Measurements from ENCODE around the gene NUP43.
A peak's percentile ranks its signal among the peaks of the same experiment; 100 is the strongest.
"Not testable (repeated sequence)": the region's sequence is repeated elsewhere in the genome, so short reads cannot be mapped to it uniquely, and the experiment has no call there.

Gene NUP43

GRCh38 chr6:149745252-149745651 is 1.1 kb downstream of the NUP43 start:
- DNase-seq: not testable (repeated sequence)

DNA sequence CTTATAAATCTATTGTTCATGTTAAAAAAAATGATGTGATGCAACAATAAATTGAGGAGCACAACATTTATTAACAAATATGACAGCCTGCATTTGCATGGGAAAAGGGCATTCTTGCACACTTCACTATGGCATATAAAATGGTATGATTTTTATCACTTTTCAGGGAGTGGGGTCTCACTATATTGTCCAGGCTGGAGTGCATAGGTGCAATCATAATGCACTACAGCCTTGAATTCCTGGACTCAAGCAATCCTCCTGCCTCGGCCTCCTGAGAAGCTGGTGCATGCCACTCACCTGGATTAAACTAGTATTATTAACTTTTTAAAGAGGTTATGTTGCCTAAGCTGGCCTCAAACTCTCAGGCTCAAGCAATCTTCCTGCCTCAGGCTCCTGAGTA is 11.4 kb downstream of the NUP43 start:
- DNase-seq: no peak

- DNase-seq: no peak
Measured at GRCh38 chr6:149733089-149733720, 13.1 kb downstream of the NUP43 start.

DNA sequence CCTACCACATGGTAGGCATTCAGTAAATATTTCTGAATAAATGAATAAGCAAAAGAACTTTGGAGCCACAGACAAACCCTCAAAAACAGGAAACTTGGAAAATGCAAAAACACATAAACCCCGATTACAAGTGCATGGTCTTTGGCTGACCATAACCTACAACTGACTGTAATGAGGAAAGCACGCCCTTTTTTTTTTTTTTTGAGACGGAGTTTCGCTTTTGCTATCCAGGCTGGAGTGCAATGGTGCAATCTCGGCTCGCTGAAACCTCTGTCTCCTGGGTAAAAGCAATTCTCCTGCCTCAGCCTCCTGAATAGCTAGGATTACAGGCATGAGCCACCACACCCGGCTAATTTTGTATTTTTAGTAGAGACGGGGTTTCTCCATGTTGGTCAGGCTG is 16.5 kb downstream of the NUP43 start:
- no peak for DNase-seq

GRCh38 chr6:149728499-149729234 is 17.7 kb downstream of the NUP43 start:
- no peak for DNase-seq

DNA sequence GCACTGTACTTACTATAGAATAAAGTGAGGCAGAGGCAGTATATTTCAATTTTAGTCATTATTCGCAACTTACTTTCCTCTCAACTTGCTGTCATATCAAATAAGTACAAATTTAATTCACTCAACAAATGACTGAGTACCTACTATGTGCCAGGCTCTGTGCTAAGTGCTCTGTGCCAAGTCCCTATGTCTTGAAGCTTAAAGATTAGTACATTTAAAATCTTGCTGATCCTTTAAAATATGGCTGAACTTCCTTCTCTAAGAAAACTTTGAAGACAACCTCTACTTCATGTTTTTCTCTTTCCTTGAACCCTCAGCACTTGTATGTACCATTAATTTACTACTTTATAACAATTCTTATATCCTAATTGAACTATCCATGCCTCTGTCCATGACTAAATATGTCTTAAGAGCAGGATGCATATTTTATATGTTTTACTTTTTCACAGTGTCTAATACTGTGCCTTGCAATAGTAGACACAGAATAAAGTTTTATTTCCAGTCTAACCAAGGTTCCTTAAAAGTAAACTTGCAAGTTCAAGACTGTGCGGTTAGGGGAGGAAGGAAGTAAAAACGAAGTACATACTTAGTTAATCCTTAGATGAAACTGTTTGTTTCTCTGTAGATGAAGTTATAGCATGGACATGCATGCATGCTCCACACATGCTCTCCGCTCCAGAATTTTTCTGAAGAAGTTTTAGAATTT is 18.4 kb downstream of the NUP43 start:
- DNase-seq: no peak

DNA sequence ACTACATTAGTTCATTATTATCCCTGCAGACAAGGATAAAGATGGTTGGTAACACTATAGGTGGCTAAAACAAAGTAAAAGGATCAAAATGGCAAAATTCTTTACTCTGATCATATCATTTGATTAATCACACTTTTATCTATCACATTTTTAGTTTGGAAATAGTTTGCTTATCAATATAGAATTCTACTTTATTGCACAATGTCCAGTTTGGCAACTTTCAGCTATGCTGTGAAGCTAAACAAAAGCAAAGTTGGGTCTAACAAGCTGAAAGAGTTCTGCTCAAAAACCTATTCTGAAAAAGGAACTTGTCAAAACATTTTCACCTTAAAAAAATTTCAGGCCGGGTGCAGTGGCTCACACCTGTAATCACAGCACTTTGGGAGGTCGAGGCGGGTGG is 20.5 kb downstream of the NUP43 start:
- DNase-seq: no peak

DNA sequence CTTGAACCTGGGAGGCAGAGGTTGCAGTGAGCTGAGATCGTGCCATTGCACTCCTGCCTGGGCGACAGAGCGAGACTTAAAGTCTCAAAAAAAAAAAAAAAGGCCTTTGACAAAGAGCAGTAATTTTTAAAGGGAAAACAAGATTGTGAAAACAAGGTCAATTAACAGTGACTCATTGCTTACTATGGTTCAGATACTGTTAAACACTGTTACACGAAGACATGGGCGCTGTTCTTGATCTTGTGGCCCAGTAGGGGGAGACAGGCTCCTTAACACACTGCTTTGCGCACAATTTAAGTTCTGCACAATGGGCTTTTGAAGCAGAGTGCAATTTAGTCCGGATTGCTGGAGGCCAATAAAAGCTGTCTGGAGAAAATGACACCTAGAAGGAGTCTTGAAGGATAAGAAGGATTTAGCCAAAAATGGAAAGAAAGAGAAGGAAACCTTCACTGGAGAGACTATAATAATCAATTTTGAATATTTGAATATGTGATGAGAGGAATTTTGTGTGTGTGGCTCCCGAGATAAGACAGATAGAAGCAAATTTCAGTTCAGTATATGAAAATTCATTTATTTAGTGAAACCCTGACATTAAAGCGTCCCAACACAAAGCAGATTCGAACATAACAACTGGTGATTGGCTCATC is 22.4 kb downstream of the NUP43 start:
- DNase-seq: peak; percentile 62

GRCh38 chr6:149723262-149723661 is 23.1 kb downstream of the NUP43 start:
- DNase-seq: no peak

- no peak for DNase-seq
Measured at GRCh38 chr6:149719531-149719930, 26.8 kb downstream of the NUP43 start.

- peak; percentile 91 for DNase-seq
Measured at GRCh38 chr6:149717588-149718458, 28.5 kb downstream of the NUP43 start, which contains the start of gene LATS1. LATS1 (minus strand) TSS chr6:149718101; CDS start chr6:149702126, 15,975 bp downstream.

- DNase-seq: no peak
Measured at GRCh38 chr6:149717255-149717587, 29.1 kb downstream of the NUP43 start.

GRCh38 chr6:149716181-149716963 is 30.0 kb downstream of the NUP43 start:
- no peak for DNase-seq

- DNase-seq: no peak
Measured at GRCh38 chr6:149714442-149714841, 31.9 kb downstream of the NUP43 start.

DNA sequence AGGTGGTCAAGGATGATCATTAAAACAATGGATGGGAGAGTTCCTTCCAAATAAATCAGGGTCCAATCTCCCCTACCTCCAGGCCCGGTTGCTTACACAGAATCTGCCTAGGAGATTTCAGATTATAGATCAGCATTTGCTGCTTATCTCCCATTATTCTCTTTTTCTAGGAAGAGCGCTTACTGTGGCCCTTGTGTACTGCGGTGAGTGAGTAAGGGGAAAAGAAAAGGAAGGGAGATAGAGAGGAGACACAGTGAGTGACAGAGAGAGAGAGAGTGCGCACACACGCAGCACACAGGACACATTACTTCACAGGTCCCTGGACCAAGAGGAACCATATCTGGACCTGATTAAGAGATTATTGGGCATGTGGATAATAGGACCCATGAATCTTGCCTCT is 34.6 kb downstream of the NUP43 start:
- no peak for DNase-seq

DNA sequence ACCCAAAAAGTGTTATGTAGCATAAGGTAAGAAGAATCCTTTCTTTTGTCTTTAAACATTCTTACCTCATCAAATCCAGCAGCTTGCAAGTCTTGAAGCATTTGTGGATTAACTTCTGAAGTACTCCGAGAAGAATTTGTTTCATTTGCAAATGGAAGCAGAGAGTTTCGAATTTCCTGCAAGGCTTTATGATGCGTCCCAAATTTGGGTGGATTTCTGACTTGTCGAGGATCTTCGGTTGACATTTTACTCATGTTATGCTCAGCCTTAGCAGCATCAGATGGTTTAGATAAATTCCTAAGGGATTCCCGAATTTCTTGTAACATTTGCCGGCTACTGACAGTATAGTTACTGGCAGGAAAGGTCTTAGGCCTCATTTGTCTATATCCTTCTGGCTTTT is 44.6 kb downstream of the NUP43 start:
- DNase-seq: no peak

GRCh38 chr6:149699150-149699549 is 47.2 kb downstream of the NUP43 start:
- peak; percentile 9 for DNase-seq

GRCh38 chr6:149698175-149698574 is 48.2 kb downstream of the NUP43 start:
- no peak for DNase-seq

DNA sequence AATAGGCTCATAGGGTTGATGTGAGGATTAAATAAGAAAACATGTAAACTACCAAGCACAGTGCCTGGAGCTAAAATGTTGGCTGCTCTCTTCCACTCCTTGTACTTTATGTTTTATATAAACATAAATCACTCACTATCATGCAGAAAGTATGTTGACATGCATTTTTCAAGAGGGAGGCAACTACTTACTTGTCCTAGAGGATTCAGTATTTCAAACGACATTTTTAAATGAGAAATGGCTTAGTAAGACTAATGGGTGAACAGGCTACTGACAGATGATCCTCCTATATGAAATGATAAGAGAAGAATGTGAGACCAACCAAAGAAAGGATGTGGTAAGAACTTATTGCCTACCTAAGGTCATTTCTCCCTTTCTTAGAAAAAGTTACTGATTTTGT is 49.4 kb downstream of the NUP43 start:
- DNase-seq: no peak

- no peak for DNase-seq
Measured at GRCh38 chr6:149694921-149695320, 51.4 kb downstream of the NUP43 start.

DNA sequence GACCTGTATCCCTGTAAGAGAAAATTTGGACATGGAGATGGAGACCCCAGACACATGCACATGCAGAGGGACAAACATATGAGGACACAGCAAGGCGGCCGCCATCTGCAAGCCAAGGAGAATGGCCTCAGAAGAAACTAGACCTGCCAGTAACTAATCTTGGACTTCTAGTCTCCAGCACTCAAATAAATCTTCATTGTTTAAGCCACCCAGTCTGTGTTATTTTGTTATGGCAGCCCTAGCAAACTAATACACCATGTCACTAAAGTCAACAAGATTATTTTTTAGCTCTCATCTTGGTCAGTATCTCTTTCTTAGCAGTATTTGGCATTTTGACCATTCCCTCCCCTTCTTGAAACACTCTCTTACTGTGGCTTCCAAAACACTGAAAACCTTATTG is 55.1 kb downstream of the NUP43 start:
- DNase-seq: no peak

- no peak for DNase-seq
Measured at GRCh38 chr6:149686230-149686629, 60.1 kb downstream of the NUP43 start.

Measured in CD4-positive, alpha-beta T cell treated with Interleukin-17A for 4 hours (primary cell).